Hypothalamus (tissue), 51 donors: ENCODE results near the gene FHIT.
A peak's percentile ranks its signal among the peaks of the same experiment; 100 is the strongest.

Experiments
- DNase-seq, 51 donors: peaks; one replicate each; lab custom pipeline; 2025; lab: John Stamatoyannopoulos, UW

FHIT gene

DNA sequence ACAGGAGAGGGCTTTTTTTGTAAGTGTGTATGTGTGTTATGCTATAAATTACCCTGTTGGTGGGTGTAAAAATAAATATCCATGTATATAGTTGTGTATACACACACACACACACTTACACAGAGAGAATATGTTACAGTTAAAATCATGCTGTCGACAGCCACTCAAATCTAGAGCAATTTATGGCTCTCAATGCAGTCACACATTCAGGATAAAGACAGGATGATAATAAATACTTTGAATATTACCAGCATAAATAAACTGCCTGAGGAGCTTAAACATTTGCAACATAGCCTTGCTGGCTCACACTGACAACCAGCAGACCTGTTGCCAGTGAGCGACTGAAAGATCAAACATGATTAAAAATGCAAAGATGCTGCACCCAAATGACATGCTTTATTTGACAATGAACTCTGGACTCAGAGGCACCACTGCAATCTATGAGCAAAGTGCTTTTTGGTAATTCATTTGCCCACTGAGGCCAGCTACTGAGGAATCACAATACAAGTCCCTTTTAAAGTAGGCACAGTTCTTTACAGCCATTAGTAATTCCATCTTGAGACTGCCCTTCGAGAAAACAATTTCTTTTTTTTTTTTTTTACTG, 458.9 kb downstream of the FHIT start:
- no peak for DNase-seq

DNA sequence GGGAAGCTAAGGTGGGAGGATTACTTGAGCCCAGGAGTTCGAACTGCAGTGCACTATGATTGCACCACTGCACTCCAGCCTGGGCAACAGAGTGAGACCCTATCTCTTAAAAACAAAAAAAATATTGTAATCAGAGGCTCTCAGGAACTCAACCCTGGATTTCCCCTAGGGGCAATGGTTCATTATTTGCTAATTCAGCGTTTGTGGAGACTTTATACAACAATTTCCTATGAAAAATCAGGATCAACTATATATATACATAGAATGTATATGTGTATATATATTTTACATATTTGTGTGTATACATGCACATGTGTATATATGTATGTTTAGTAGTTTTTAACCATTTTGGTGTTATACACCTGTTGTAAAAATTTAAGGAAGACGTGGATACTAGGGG, 463.1 kb downstream of the FHIT start:
- DNase-seq, result no peak

DNA sequence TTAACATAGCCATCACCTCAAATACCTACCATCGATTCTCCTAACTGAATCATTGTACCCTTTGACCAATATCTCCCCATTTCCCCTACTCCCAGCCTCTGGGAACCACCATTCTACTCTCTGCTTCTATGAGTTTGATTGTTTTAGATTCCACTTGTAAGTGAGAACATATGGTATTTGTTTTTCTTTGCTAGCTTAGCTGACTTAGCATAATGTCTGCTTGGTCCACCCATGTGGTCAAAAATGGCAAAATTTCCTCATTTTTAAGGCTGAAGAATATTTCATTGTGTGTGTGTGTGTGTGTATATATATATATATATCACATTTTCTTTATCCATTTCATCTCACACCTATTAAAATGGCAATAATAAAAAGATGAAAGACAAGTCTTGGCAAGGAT, 469.3 kb downstream of the FHIT start:
- no peak for DNase-seq

DNA sequence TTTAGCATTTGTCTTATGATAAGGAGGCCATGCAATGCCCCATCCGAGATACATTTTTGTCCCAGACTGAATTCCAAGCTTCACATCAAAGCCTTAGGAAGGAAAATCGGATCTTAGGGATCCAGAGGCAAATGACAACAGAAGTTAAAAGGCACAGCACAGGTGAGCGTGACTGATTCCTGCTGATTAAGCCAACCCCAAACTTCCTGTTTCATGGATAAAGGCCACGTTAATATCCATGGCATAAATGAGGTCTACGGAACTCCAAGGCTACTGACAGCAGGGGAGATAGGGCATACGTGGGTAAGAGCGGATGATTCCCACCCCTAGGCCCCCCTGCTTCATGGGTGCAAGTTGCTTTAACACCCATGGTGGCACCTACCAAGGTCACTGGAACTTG, 471.6 kb downstream of the FHIT start:
- no peak for DNase-seq

DNA sequence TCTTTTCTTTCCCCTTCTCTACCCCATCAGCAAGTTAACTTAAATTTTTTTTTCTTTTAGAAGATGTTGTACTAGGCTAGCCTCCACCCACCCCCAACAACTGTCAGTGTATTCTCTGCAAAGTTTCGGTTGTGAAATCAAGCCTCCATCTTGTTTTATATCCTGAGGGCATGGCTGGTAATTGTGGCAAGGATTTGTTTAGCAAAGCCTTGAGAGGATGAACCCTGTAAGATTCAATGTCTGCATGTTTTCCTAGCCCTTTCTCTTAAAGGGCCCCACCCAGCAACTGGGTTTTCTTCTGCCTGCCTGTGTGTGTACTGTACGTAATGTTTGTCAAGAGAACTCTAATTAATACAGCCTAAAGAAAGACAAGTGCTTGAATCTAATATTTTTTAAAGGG, 475.3 kb downstream of the FHIT start:
- no peak for DNase-seq

DNA sequence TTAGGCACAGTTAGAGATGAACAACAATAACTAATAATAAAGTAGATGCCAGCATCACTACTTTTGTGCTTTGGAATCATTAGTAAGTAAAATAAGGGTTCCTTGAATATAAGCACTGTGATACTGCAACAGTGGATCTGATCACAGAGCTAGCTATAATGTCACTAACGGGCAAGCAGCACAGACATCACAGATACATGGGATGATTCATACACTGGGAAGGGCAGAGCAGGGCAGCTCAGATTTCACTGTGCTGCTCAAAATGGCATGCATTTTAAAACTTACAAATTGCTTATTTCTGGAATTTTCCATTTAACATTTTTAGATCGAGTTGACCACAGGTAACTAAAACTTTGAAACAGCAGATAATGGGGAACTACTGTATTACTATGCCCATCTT, 476.6 kb downstream of the FHIT start:
- no peak for DNase-seq

DNA sequence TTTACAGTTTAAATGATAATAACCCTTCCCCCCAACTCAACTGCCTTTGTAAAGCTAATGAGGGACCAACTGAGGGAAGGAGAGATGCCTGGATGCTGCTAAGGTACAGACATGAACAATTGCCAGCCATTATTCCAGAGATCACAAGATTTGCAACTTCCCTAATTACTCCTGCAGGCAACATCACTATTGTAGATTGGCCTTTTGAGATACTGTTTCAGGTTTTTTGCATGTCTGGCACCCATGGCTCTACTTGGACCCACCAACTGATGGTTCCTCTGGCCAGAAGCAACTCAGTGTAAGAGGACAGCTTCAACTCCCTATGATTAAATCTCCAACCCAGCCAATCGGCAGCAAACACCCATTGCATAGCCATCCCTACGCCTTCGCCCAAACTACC, 478.7 kb downstream of the FHIT start:
- no peak for DNase-seq

DNA sequence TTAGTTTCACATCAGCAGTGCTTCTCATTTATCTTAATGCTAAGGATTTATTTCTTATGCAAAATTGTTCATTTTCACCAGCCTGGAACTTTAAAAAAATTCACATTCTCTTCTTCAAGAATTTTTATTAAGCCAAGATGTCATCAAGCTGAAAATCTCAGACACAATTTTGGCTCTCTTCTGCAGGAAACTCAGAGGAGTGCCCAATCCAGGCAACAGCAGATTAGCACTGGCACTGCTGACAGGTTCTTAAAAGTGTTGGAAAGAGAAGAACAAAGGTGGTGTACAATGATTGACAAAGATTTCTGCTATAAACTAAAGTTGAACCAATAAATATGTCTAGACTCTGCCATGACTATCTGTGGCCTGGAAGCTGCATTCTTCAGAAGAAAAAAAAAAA, 479.5 kb downstream of the FHIT start:
- DNase-seq, result no peak

DNA sequence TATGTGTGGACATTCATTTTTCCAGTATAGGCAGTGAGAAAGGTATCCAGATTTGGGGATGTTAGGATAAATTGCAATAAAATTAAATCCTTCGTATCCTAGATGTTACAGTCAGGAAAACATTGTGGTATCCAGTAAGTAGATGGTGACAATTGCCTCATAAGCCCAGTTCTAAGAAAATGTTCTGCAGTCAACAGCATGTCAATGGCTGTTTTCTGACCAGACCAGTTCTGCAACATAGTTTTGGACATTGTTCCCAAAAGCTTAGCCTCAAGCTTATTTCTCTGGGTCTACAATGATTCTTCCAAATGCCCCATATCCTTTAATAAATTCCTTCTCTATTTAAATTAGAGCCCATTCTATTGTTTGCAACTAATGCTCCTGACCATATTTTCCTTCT, 480.7 kb downstream of the FHIT start:
- no peak for DNase-seq

DNA sequence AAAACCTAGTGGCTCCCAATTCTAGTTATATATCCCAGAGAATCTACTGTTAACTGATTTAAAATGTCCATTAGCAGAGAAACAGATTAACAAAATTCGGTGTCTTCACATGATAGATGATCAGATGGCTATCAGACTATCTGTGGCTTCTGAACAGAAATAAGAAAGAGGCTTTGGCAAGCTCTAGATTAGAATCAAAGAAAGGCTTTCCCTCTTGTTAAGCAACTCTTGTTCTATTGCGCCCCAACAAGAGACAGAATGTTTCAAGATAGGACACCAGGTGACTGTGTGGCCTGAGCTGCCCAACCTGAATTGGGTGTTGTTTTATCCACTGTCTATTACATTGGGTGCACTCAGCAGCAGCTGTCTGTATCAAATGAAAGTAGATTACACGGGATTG, 483.7 kb downstream of the FHIT start:
- no peak for DNase-seq

DNA sequence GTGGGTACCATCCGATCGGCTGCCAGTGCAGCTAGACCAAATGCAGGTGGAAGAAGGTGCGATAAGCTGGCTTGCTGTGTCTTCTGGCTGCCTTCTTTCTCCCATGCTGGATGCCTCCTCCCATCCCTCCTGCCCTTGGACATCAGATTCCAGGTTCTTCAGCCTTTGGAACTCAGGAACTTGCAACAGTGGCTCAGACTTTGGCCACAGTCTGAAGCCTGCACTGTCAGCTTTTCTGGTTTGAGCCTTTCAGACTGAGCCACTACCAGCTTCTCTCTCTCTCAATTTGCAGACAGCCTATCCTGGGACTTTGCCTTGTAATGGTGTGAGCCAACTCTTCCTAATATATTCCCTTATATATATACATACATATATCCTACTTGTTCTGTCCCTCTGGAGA, 485.5 kb downstream of the FHIT start:
- no peak for DNase-seq

DNA sequence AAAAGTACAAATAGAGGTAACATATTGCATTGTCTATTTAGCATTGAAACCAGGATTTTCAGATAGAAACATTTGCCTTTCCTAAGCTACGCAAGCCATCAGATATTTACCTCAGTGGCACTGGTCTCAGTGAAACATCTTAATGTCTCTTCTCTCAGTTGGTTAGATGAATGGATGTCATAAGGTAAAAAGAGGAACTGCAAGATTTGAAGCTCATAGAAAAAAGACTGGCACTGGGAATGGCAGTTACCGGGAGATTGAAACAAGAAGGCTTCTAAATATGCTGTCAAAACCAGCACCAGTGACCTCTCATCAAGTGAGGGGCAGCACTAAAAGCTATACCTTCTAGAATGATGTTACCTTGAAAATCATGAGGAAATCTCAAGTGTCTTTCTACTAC, 486.4 kb downstream of the FHIT start:
- no peak for DNase-seq

DNA sequence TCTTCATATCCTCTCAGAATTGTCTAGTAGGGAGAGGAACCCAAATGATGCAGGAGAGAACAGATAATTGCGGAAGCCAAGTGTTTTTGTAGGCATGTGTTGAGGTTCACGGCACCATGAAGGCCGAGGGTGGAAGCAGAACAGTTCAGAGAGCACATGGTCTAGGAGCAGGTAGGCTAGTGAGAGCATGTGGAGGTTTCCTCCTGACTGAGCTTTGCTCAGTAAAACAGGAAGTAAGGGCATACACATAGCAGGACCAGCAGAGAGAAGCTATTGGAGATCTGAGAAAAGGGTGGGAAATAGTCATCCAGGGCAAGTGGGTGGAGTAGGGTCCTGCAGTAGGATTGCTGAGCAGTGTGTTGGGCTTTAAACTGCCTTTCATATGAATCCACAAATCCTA, 491.1 kb downstream of the FHIT start:
- DNase-seq, result no peak

DNA sequence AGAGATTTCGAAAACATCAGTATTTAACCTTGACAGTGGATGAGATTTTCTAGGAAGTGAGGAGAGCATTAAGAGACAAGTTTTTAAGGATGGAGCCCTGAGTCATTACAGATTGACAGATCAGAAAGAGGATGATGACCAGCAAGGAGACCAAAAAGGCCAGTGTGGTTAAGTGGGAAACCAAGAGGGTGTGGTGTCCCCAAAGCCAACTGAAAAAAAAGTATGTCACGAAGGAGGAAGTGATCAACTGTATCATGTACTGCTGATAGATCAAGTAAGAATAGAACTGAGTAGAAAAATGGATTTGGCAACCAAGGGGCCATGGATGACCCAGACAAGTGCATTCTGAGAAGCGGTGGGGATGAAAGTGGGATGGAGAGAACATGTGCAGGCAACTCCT, 491.8 kb downstream of the FHIT start:
- no peak for DNase-seq

DNA sequence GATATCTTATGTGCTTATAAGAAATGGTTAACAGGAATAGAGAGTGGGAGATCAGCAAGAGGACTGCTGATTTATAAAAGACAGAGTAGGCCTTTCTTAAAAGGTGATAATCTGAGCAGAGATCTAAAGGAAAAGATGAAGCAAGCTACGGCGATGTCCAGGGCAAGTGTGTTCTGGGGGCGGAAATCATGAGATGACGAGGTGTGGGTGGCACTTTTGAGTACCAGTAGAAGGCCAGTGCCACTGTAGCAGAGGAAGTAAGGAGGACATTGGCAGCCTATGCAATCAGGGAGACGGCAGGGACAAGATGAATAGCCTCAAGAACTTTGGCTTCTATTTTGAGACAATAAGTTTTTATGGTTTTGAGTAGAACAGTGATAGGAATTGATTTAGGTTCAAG, 492.4 kb downstream of the FHIT start:
- DNase-seq, result no peak

DNA sequence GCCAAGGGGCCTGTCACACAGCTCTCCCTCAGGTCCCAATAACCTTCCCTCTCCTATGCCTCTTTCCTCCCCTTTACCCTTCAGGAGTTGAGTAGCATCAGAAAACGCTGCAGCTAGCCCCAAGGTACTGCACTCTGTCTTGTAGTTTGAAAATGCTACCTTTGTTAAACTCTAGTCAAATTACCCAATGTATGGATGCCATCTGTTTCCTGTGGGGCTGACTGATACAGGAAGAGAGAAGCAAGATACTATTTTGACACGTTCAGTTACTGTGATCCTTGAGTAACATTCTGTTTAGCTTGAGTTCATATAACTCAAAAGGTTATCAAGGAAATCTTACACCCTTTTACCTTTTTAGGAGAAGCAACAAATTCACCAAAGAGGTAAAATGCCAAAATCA, 493.1 kb downstream of the FHIT start:
- DNase-seq, result no peak

DNA sequence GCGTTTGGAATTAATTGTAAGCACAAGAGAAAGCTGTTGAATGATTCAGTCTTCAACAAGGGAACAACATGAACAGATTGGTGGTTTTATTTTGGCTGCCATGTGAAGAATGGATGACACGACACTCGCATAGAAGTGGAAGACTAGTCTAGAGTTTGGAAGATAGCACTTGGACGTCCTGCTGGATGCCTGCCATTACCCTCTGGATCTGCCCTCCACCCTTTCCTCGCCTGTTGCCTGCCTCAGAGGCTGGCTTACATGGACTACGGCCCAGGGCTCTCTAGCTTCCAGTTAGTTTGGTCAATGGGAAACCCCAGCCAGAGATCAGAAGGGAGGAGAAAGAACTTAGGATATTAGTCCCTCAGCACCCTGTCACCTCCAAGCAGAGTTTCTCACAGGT, 493.5 kb downstream of the FHIT start:
- no peak for DNase-seq

DNA sequence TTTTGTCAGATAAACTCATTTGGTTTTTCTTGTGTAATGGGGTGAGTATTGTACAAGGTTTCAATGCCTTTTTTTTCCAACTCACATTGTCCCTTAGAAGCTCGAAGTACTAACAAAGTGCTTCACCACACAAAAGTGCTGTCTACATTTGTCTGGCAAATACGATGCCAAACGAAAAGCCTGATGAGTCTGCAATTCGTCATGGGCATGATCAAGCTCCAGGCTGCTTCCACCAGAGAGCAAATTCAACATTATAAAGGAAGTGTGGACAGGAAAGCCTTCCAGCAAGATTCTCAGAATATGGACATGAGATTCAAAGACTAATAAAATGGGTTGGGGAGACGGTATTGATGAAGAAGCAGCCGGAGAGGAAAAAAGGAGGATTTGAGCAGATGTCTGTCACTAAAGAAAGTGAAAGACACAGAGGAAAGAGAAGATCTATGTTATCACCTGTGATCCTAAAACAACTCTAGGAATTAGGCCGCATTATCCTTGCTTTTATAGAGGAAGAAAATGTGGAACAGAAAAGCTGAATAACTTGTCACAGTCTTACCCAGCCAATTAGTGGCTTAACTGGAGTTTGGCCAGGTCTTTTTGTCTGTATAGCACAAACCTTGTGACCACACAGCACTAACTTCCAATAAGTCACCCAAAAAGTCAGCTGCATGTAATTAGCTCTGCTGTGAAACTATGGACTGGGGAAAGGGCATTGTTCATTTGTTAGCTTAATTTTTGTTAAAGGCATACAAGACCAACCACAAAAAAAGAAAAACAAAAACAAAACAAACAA, 494.8 kb downstream of the FHIT start:
- no peak for DNase-seq

DNA sequence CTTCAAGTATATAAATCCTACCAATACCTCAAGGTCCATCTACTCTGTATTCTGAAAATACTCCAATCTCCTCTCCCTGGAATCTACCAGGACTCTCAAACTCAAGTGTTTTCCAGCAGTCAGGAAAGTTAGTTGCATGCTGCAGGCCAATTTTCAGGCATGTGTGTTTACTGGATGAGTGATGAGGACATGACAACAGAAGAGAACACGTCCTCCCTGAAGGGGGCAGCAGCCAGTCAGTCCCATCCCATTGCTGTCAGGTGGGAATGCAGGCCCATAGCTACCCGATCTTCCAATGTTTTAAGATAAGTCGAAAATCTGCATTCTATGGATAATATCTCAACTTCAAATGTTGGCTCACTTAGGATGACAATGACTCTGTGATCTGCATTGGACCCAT, 496.2 kb downstream of the FHIT start:
- DNase-seq, result peak in 2 of 51 donors; percentile 1 to 3

DNA sequence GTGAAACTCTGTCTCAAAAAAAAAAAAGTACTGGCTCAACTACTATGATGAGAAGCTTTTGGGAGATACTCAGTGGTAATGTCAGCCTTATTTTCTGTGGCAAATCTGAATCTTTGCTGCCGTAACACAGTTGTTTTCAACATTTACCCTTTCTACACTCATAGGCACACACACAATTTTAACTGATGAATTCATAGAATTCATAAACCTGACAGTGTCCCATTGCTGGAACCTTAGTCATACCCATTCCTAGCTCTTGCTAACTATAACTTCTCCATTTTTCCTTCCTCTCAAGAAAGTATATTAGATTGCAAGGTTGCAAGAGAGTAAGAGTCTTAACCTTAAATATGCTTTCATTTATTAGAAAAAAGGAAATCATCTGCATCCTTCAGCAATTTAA, 496.6 kb downstream of the FHIT start:
- DNase-seq, result no peak

DNA sequence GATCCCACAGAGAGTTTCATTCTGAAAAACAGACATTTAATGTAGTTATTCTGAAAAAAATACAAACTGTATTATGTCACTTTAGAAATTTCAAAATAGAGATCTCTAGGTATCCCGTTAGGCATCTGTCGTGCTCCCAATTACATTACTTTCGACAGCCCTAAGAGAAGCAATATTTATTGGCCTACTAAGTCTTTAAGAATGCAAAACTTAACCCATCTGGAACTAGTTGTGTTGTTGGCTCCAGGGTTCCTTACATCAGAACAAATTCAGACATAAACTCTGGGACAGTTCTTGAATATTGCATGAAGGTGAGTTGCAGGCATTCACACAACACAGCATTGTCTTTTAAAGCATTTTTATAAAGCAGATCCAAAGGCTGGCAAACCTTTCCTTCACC, 498.4 kb downstream of the FHIT start:
- no peak for DNase-seq

DNA sequence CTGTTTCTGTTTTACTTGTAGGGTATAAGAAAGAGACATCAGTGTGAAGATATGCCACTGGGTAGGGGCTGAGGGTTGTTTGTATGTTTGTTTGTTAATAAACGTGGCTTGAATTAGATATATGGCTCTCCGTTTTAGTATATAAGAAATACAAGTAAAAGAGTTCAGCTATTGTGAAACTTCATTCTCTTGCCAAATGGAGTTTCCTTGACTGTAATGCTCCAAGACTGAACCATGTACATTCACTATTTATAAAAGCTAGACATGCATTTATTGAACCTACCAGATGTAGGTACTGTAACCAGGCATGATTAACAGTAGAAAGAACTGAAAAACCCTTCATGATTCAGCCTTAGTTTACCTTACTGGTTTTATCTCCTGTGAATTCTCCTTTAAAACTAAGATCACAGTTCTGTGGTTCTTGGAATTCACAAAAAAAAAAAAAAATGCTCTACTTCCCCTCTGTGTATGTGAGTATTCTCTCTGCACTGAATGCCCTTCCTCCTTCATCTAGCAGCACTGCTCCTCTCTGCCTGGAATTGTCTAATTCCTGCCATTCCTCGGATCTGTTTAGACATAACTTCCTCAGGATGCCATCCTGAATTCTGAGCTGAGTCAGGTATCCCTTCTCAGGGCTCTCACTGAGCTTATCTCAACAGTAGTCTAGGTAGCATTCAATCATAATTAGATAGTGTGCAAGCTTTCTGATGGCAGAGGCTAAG, 504.4 kb downstream of the FHIT start:
- DNase-seq, result no peak
